GM13977 (cell line): Measurements from ENCODE around the gene JCHAIN.

Experiments
- DNase-seq: peaks from one replicate; pipeline ENCODE4 v3.0.0; 2012; ENCODE audit warnings: low spot score
- in situ Hi-C: fragments of 300-500 bp; cut with MboI; formaldehyde crosslinking; loops from one replicate; pipeline ENCODE4 v1.12.0; 2022; ENCODE audit warnings: low sequenced_read_pairs, low pct_unique_long_range_greater_than_20kb, mixed read lengths, inconsistent platforms; ENCODE audit not compliant: unreplicated experiment
- TF ChIP-seq, protein P1 (sequence below): IDR thresholded peaks from 2 replicates; pipeline ENCODE4 v1.5.1; 2012; ENCODE audit warnings: mild to moderate bottlenecking, control low read depth; ENCODE audit not compliant: insufficient read depth; ENCODE audit errors: extremely low read depth, missing control alignments

The JCHAIN gene

DNA sequence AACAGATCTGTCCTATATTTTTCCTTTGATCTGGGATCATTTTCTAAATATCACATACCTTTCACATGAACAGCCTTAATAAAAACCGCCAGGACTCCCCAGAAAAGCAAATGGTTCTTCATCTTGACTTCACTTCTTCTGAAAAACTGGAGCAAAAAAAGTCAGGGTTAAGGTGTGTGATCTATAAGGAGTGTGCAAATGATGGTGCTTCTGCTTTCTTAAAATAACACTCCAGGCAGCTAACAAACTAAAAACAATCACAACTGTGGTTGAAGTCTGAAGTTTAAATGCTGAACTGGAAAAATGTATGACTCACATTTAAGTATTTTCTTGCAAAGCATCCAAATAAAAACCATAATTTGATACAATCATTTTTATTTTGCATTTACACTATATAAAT is at the start of gene JCHAIN:
Gene JCHAIN (minus strand): TSS at position 140 of the 400 bp plus-strand sequence. CDS start 18 bp downstream, at position 122.
- in situ Hi-C loops = no loop called here
- TF ChIP-seq, protein P1, sequence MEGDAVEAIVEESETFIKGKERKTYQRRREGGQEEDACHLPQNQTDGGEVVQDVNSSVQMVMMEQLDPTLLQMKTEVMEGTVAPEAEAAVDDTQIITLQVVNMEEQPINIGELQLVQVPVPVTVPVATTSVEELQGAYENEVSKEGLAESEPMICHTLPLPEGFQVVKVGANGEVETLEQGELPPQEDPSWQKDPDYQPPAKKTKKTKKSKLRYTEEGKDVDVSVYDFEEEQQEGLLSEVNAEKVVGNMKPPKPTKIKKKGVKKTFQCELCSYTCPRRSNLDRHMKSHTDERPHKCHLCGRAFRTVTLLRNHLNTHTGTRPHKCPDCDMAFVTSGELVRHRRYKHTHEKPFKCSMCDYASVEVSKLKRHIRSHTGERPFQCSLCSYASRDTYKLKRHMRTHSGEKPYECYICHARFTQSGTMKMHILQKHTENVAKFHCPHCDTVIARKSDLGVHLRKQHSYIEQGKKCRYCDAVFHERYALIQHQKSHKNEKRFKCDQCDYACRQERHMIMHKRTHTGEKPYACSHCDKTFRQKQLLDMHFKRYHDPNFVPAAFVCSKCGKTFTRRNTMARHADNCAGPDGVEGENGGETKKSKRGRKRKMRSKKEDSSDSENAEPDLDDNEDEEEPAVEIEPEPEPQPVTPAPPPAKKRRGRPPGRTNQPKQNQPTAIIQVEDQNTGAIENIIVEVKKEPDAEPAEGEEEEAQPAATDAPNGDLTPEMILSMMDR = no peak

DNA sequence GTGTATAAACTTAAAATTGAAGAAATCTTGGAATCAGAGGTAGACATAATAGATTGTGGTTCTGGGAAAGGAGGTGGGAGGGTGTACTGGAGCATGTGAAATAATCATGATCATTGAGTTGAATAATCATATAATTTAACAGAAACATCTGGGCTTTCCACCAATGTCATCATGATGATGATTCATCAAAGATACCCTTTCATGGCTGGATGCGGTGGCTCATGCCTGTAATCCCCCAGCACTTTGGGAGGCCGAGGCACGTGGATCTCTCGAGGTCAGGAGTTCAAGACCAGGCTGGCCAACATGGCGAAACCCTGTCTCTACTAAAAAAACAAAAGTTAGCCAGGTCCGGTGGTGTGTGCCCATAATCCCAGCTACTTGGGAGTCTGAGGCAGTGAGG is 48.8 kb upstream of the JCHAIN start:
- in situ Hi-C loops = no loop called here
- DNase-seq = no peak
- TF ChIP-seq, protein P1 = no peak

More for the DNA sequence above, at the start of gene JCHAIN:
- DNase-seq = no peak

DNA sequence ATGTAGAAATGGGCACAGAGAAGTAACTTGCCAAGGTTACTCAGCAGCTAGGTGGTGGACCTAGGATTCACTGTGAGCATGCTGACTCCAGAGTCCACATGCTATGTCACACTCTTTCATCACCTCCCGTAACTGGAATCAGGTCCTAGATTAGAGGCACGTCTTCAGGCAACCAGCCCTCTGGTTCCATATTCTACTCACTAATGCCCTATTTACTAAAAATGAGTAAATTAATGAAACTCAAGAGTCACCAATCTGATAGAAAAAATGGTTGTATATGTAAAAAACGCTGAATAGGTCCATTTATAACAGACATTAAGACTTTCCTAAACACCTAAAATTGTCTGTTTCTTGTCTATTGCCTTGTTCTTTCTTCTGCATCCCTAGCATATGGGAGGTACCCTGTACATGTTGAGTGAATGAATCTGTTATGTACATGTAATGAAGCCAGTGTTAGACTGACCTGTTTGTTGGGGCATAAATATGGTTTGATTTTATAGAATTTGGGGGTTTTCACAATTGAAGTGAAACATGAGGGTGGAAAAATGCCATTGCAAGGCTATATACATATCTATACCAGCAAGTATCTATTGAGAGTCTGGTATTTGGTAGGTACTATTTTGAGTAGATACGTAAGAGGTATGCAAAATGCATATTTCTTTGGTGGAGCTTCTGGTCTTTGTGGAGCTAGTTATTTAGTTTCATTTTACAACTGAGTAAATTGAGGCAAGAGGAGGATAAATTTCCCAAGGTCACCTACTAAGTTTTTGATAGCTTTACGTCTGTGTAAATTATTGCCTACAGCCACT is 48.0 kb upstream of the JCHAIN start:
- peak; percentile 29 for DNase-seq
- in situ Hi-C loops = no loop called here
- TF ChIP-seq, protein P1 = no peak

DNA sequence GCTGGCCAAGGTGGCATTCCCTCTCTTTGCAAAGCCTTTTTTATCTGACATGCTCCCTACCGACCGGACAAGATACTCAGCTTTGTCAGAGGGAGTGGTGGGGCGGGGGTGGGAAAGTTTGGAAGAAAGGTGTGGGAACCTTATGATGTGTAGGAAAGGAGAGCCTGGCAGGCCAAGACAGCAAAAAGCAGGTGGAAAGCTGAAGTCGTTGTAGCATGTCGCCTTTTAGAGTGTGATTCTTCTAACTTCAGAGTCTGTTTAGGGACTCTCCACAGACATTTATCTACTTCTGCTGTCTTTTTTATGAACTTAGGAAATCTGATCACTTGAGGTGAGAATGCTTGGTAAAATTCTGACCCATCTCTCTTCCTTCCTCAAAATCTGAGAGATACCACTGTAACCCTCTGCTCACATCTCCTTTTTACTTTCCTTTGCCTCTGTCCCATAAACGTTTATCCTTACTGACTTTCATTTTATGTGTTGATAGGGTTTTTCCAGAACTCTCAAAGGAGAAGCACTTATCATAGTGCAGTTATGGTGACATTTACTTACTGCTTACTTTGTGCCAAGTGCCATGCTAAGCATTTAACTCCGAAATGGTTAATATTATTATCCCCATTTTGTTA is 47.3 kb upstream of the JCHAIN start:
- no peak for DNase-seq
- in situ Hi-C loops = no loop called here
- TF ChIP-seq, protein P1 = no peak

DNA sequence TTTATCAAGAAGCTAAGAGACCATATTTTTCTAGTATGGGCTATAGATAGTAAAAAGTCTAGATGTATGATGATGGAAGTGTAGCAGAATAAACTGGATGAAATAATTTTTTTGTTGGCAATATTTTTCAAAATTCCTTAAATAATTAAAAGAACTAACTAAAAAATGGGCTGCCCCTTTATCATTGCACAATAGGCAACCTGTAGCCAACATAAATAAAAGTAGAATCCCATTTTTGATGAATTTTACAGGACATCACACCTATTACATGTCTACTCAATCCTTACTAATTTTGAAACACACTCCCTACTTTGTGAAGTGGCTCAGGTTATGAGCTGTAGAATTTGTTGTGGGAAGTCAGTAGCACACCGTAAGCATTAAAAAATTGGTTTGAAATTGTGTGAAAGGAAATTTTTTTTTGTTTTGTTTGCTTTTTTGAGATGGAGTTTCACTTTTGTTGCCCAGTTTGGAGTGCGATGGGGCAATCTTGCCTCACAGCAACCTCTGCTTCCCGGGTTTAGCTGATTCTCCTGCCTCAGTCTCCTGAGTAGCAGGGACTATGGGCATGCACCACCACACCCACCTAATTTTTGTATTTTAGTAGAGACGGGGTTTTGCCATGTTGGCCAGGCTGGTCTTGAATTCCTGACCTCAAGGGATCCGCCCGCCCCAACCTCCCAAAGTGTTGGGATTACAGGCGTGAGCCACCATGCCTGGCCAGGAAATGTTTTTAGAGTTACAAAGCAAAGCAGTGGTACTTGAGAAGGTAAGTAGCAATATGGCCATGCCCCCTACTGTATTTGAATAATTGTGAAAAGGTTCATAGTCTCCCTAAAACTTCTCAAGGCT is 46.5 kb upstream of the JCHAIN start:
- DNase-seq = no peak
- TF ChIP-seq, protein P1 = no peak
- in situ Hi-C loops = no loop called here

DNA sequence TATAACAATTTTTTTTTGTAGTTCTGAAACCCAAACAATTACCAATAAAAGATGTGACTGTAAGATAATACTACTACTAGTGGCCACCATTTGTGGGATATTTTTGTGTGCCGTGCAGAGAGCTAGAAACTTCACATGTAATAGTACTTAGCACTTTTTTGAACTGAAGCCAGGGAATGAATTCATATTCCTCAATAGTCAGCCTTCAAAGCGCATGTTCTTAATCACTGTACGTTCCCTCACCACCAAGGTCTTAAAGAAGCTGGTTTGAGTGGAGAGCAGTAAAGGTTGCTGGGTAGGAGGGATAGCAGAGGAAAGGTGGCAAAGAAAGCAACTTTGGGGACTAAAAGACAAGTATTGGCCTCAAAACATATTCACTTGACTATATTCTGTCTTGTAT is 45.8 kb upstream of the JCHAIN start:
- no peak for DNase-seq
- TF ChIP-seq, protein P1 = no peak
- in situ Hi-C loops = no loop called here
